ENCODE measurements around the gene KRTAP5-6. TPM values are rescaled to one million over a fixed set of nuclear protein-coding genes. Genes with fewer than 3 reads are reported as not detected.
A peak's percentile ranks its signal among the peaks of the same experiment; 100 is the strongest.

KRTAP5-6 gene
- total RNA-seq, 1 donor from 2014 or later, result 1.4 TPM

DNA sequence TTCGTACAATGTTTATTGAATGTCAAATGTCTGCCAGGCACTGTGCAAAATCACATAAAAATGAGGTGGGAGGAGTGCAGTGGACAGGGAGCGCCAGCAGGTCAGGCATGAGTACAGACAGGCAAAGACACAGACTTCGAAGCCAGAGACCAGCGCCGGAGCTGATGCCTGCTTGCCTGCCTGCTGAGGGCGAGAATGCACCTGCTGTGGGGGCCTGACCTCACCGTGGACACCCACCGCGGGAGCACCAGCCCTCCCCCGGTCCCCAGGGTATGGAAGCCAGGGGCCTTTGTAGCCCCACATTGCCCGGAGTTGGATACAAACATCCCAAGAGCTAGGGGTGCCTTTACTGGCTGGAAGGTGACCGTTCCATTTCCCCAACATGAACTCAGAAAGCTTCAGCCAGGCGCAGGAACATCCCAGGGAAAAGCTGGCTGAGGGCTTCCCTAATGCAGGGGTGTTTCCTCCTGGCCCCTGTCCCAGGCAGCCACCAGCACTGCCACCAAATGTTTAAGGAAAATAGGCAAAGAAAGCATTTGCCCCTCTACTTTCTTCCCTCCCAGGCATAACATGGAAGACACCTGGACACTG lies 35.5 kb downstream of the KRTAP5-6 start:
- DNase-seq (ENCODE audit: low spot score), result no peak
- no peak for ATAC-seq

GRCh38 chr11:1733009-1733715 lies 36.2 kb downstream of the KRTAP5-6 start:
- ATAC-seq, result no peak
- DNase-seq (ENCODE audit: low spot score), result no peak

GRCh38 chr11:1733716-1734640 lies 37.0 kb downstream of the KRTAP5-6 start:
- DNase-seq (ENCODE audit: low spot score) (no peak), ATAC-seq (peak; percentile 11)

DNA sequence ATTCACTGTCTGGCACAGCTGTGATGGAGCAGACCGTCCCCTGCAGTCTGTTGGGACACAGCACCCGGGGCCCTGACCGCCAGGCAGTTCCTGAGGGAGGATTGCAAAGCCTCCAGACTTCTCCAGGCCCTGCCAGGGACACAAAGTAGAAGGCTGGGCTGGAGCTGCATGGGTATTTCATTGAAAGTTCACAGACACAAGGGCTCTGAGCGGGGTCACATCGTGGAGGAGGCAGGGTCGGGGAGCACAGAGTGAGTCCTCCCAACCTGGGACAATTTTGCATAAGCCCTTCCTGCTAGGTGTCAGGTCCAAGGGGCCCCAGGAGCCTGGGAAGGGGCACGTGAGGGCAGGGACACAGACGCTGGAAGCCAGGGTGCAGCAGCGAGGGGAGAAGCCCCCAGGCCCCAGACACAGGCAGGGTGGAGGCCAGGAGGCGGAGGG lies 37.7 kb downstream of the KRTAP5-6 start:
- ATAC-seq (no peak), DNase-seq (ENCODE audit: low spot score) (no peak)

DNA sequence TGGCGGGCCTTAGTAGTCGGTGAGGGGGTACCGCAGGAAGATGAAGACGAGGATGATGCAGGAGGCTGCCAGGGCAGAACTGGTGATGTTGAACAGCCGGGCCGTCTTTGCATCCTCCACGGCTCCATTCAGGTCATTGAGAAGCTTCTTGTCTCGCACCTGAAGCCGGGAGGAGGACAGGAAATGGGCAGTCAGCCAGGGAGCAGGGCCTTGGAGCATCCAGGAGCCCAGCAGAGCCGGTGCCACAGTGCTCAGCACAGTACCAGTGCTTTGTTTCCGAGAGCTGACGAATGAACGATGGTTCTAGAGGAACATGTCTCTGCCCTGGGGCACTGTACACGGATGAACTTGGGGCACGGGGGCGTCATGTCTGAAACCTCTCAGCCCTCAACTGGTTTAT lies 38.3 kb downstream of the KRTAP5-6 start:
- no peak for DNase-seq (ENCODE audit: low spot score)
- ATAC-seq, result no peak

DNA sequence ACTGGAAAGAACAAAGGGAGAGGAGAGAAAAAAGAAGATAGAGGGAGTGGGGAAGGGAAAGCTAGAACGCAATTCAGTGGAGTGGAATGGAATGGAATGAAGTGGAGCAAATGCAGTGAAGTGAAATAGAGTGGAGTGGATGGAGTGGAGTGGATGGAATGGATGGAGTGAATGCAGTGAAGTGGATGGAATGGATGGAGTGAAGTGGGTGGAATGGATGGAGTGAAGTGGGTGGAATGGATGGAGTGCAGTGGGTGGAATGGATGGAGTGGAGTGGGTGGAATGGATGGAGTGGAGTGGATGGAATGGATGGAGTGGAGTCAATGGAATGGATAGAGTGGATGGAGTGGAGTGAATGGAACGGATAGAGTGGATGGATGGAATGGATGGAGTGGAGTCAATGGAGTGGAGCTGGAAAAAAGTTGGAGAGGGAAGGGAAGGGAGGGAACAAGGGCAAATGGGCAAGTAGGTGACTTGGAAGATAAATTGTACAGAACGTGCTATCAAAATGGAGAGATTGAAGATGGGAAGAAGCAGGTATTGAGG lies 39.5 kb downstream of the KRTAP5-6 start:
- ATAC-seq (no peak), DNase-seq (ENCODE audit: low spot score) (no peak)

- ATAC-seq (no peak), DNase-seq (ENCODE audit: low spot score) (no peak)
Measured at GRCh38 chr11:1737080-1737757, 40.2 kb downstream of the KRTAP5-6 start.

- no peak for DNase-seq (ENCODE audit: low spot score)
- ATAC-seq, result no peak
Measured at GRCh38 chr11:1738380-1738779, 41.4 kb downstream of the KRTAP5-6 start.

DNA sequence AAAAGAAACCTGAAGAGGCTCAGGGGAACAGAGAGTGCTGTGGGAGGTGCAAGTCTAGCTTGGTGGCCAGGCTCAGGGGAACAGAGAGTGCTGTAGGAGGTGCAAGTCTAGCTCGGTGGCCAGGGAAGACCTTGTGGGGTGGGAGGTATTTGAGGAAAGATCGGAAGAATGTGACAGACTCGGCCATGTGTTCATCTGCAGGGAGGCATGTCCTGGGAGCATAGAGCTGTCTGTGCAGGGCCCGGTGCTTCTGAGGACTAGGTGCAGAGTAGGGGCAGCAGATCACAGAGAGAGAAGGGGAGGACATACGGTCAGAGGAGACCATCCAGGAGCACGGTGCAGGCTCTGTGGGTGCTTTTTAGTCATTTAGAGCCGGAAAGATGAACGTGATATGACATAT lies 42.6 kb downstream of the KRTAP5-6 start:
- peak; percentile 37 for DNase-seq (ENCODE audit: low spot score)
- ATAC-seq, result no peak

DNA sequence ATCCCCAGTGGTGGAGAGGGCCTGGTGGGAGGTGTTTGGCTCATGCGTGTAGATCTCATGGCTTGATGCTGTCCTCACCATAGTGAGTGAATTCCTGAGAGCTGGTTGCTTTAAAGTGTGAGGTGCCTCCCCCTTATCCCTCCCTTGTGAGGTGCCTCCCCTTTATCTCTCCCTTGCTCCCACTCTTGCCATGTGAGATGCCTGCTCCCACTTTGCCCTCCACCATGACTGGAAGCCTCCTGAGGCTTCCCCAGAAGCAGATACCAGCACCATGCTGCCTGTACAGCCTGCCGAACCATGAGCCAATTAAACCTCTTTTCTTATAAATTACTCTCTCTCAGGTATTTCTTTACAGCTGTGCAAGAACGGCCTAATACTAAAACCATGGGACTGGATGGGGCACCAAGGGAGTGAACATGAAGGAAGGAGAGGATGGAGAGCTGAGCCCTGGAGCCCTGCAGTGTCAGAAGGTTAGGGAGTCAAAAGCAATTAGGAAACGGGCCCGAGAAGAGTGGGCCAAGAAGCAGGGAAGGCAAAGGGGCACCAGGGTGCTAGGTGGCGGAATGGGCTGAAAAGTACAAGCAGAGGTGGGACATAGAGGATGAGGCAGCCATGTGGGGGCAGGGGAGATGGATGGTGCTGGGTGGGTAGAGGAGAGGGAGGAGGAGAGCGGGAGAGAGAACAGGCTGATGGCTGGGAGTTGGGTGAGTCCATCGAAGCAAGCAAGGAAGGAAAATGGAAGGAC lies 44.0 kb downstream of the KRTAP5-6 start:
- DNase-seq (ENCODE audit: low spot score) (peak; percentile 42), ATAC-seq (no peak)

- DNase-seq (ENCODE audit: low spot score) (peak; percentile 38), ATAC-seq (no peak)
Measured at GRCh38 chr11:1741741-1742140, 44.7 kb downstream of the KRTAP5-6 start.

- peak; percentile 22 for DNase-seq (ENCODE audit: low spot score)
- ATAC-seq, result no peak
Measured at GRCh38 chr11:1742371-1742770, 45.4 kb downstream of the KRTAP5-6 start.

DNA sequence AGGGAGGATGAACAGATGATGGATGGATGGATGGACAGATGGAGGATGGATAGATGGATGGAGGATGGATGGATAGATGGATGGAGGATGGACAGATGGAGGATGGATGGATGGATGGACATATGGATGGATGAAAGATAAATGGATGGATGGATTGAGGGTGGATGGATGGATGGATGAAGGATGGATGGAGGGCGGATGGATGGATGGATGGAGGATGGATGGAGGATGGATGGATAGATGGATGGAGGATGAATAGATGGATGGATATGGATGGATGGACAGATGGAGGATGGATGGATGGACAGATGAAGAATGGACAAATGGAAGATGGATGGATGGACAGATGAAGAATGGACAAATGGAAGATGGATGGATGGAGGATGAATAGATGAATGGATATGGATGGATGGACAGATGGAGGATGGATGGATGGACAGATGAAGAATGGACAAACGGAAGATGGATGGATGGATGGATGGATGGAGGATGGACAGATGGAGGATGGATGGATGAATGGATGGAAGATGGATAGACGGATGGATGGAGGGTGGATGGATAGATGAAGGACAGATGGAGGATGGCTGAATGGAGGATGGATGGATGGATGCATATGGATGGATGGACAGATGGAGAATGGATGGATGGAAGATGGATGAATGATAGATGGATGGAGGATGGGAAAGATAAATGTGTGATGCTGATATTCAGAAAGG lies 46.0 kb downstream of the KRTAP5-6 start:
- no peak for ATAC-seq
- DNase-seq (ENCODE audit: low spot score), result peak; percentile 14

DNA sequence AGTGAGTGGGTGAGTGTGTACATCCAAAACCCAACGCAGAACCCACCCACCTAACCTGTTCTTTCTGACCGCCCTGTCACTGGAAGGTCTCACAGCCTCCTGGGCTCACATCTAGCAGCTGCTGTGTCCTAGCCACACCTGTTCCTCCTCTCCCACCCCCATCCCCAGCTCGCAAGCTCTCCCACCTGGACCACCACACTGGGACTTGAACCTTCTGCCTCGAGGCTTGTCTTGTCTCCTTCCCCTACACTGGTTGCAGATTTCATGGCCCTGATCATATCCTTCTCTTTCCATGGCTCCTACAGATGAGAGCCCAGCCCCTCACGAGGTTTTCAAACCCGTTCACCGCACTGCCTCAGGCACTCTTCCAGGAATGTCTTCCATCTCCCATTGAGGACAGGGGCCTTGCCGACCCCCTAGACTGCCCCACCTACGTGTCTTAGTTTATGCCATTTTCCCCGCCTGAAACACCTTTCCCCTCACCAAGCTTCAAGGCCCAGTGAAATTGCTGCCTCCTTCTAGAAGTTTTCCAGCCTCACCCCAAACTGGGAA lies 46.7 kb downstream of the KRTAP5-6 start:
- DNase-seq (ENCODE audit: low spot score) (peak; percentile 44), ATAC-seq (no peak)

DNA sequence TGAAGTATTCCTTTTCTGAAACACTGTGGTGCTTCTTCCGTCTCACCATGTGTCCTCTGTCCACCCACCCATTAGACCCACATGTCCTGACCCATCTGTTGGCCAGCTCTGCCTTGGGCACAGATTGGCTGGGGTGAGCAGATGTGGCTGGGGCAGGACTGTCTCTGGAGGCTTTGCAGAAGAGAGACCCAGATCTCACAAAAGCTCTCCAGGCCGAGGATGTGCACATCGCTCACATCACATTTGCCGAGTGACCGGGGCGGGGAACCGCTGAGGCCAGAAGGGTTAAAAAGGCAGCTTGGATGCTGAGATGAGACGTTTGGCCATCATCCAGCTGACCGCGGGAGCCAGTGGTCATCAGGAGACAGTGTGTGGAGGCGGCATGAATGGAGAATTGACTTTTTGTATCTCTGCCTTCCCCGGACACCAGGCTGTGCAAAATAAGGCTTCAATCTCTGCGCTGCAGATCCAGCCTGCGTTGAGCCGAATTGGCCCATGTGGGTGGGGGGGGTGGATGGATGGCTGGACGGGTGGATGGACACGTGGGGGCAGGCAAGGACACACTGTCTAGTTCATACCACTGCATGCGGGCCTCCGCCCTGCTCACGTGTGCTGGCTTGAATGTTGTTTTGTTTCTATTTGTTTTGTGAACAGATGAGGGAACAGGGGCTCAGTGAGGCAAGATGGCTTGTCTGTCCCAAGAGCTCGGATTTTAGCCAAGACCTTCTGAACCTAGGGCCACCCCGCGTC lies 47.3 kb downstream of the KRTAP5-6 start:
- DNase-seq (ENCODE audit: low spot score), result peak; percentile 84
- peak; percentile 64 for ATAC-seq

DNA sequence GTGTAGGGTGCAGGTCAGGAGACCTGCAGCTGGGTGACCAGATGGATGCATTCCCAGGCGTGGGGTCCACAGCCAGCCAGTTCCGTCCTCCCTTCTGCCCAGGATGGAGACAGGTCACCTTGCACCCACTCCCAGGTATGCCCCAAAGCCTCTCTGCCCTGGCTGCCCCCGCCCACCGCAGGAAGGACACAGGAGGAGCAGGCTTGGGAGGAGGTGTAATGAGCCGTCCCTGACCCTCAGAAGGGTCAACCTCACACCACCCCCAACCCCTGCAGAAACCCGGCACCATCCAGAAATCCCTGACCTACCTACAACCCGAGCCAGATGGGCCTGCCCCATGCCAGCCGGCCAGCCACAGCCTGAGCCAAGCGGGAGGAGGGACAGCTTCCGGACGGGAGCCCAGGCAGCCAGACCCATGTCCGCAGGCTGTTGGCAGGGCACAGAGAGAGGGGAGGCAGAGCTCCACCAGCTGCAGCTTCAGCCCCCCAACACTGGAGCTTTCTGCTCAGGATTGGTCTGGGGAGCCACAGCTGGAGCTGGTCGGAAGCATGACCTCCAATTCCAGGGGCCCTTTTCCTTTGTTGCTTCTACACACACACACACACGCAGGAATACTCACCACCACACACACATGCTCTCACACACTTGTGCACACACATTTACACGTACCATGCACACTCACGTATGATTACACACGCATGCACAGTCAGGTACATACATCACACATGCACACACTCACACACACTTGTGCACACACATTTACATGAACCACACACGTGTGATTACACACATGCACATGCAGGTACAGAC lies 48.1 kb downstream of the KRTAP5-6 start:
- ATAC-seq (peak; percentile 74), DNase-seq (ENCODE audit: low spot score) (peak; percentile 85)

- peak; percentile 42 for DNase-seq (ENCODE audit: low spot score)
- no peak for ATAC-seq
Measured at GRCh38 chr11:1745701-1746320, 48.8 kb downstream of the KRTAP5-6 start.

All from left lobe of liver (tissue), 2 donors.